ENCODE results near the gene CLCN1. TPM values are rescaled to one million over a fixed set of nuclear protein-coding genes. Genes with fewer than 3 reads are reported as not detected.

The CLCN1 gene
- total RNA-seq, 2 experiments from 2014 or later = not detected

DNA sequence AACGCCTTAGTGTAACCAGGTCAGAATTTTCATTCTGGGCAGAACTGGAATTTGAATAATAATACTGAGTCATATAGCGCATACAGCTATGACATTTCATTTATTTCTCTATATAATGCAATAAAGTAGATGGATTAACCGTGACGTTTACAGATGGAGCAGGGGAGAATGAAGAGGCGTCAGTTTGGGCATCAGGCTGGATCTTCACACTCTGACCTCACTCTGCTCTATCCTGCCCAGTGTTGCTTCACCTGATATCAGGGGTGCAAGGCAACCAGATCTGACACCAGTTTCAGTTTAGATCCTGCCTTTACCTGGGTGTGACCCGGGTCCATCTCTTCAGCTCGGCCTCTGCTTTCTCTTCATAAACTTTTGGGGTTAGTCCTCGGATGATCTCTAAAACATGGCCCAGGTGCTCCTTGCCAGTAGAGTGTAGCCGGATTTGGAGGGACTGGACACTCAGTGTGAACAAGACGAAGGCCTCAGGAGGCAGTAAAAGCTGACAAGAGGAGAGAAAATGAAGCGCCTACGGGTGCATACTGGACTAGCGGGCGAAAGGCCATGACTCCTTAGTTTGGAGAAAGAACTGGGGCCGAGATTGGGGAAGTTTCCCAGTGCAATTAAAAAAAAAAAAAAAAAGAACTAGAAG, 63.8 kb downstream of the CLCN1 start:
- peak overlapping the region; percentile 98 for H3K4me2 ChIP-seq (ENCODE audit: low read length)
- no peaks in the 10 kb centered on the region for H3K9me2 ChIP-seq (ENCODE audit: insufficient read depth, low read length)
- TF ChIP-seq, protein P1, sequence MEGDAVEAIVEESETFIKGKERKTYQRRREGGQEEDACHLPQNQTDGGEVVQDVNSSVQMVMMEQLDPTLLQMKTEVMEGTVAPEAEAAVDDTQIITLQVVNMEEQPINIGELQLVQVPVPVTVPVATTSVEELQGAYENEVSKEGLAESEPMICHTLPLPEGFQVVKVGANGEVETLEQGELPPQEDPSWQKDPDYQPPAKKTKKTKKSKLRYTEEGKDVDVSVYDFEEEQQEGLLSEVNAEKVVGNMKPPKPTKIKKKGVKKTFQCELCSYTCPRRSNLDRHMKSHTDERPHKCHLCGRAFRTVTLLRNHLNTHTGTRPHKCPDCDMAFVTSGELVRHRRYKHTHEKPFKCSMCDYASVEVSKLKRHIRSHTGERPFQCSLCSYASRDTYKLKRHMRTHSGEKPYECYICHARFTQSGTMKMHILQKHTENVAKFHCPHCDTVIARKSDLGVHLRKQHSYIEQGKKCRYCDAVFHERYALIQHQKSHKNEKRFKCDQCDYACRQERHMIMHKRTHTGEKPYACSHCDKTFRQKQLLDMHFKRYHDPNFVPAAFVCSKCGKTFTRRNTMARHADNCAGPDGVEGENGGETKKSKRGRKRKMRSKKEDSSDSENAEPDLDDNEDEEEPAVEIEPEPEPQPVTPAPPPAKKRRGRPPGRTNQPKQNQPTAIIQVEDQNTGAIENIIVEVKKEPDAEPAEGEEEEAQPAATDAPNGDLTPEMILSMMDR (conservative IDR thresholded peaks at IDR 0.05; ENCODE audit: low read length) = no peak
- TF ChIP-seq EZH2phosphoT487 (IDR thresholded peaks at IDR 0.05; ENCODE audit: borderline replicate concordance, low read depth, low read length) = no peak
- BruUV-seq (replicated peaks) = no TSS peak
- peak overlapping the region; percentile 90; the same call in 1 of the 2 replicates for H2AFZ ChIP-seq (ENCODE audit: low read length)
- no peaks in the 10 kb centered on the region for H4K20me1 ChIP-seq (ENCODE audit: insufficient read depth, low read length)
- intact Hi-C loops (cut with micrococcal nuclease; ENCODE audit: unreplicated experiment) = loop anchor here (1.0 kb wide), 1 partner anchor 37 kb away; no protein-coding TSS in a partner anchor
- H3K4me1 ChIP-seq (ENCODE audit: insufficient read depth, low read length, poor library complexity, severe bottlenecking) = peaks cover 11% of the 10 kb centered on the region
- H3K27ac ChIP-seq (ENCODE audit: low read depth, low read length, poor library complexity, severe bottlenecking) = no peak overlapping the region
- no peaks in the 10 kb centered on the region for H3K79me2 ChIP-seq (ENCODE audit: insufficient read depth, low read depth, low read length)
- ChIA-PET POLR2A (no interaction called here), CTCF (ENCODE audit: unreplicated experiment) (no interaction called here)
- DNase-seq (ENCODE audit: low spot score) = no peak
- no peaks in the 10 kb centered on the region for H3K36me3 ChIP-seq (ENCODE audit: insufficient read depth, low read length)
- no peaks in the 10 kb centered on the region for H3K9me3 ChIP-seq (ENCODE audit: low read length)
- peak overlapping the region; percentile 76 for H3K4me3 ChIP-seq (ENCODE audit: low read depth, low read length, poor library complexity, severe bottlenecking)

DNA sequence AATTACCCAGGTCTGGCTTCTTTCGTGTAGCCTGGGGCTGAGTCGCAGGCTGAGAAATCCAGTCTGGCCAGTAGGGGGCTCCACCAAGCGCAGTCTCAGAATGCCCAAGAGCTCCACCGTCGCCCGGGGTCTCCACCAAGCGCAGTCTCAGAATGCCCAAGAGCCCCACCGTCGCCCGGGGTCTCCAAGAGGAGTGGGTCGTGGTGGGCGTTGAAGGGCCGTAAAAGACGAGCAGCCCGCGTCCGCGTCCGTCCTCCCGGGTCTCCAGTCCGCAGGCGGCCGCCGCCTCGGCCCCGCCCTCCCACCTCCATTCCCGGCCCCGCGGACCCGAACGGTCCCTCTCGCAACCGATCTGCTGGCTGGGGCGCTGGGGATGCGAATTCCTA, 64.3 kb downstream of the CLCN1 start:
- Histone ChIP-seq H4K20me1 (ENCODE audit: insufficient read depth, low read length) (no peaks in the 10 kb centered on the region), H3K36me3 (ENCODE audit: insufficient read depth, low read length) (no peaks in the 10 kb centered on the region), H3K79me2 (ENCODE audit: insufficient read depth, low read depth, low read length) (no peaks in the 10 kb centered on the region), H3K9me2 (ENCODE audit: insufficient read depth, low read length) (no peaks in the 10 kb centered on the region), H3K4me1 (ENCODE audit: insufficient read depth, low read length, poor library complexity, severe bottlenecking) (peaks cover 6% of the 10 kb centered on the region), H3K9me3 (ENCODE audit: low read length) (no peaks in the 10 kb centered on the region), H3K4me3 (ENCODE audit: low read depth, low read length, poor library complexity, severe bottlenecking) (peak overlapping the region; percentile 76), H3K27ac (ENCODE audit: low read depth, low read length, poor library complexity, severe bottlenecking) (no peak overlapping the region), H2AFZ (ENCODE audit: low read length) (peak overlapping the region; percentile 90), H3K4me2 (ENCODE audit: low read length) (peak overlapping the region; percentile 98)
- POLR2A ChIA-PET = no interaction called here
- CTCF ChIA-PET (ENCODE audit: unreplicated experiment) = interaction anchor here (0.7 kb wide), 1 partner anchor 26 kb away, joined by 3 read pairs; no protein-coding TSS in a partner anchor
- DNase-seq (ENCODE audit: low spot score) = peak; percentile 79
- no peak for TF ChIP-seq EZH2phosphoT487 (IDR thresholded peaks at IDR 0.05; ENCODE audit: borderline replicate concordance, low read depth, low read length)
- TF ChIP-seq, protein P1 (conservative IDR thresholded peaks at IDR 0.05; ENCODE audit: low read length) = peak; percentile 91
- BruUV-seq (replicated peaks) = no TSS peak
- intact Hi-C loops (cut with micrococcal nuclease; ENCODE audit: unreplicated experiment) = loop anchor here (1.0 kb wide), 1 partner anchor 36 kb away; no protein-coding TSS in a partner anchor

Data from OCI-LY7 (cell line).